ENCODE measurements around the gene LMAN2. TPM values are rescaled to one million over a fixed set of nuclear protein-coding genes. Genes with fewer than 3 reads are reported as not detected.

LMAN2 gene
- total RNA-seq, 1 donor from 2014 or later: 252 TPM

DNA sequence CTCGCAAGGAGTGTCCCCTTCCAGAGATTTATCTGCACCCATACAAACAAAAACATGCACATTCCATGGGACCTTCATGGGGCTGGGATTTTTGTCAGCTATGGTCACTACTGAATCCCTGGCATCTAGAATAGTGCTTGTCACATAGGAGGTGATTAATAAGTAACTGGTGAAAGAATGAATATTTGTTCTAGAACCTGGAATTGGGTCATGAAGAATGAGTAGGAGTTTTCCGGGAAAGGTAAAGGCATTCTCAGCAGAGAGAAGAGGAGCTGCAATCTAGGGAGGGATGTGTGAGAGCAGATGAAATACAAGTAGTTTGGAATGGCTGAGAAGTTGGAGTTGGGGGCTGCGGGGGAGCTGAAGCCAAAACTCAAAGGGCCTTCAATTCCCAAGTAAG lies 2.8 kb upstream of the LMAN2 start:
- DNase-seq (ENCODE audit: low read depth): no peak
- TF ChIP-seq, protein P1, sequence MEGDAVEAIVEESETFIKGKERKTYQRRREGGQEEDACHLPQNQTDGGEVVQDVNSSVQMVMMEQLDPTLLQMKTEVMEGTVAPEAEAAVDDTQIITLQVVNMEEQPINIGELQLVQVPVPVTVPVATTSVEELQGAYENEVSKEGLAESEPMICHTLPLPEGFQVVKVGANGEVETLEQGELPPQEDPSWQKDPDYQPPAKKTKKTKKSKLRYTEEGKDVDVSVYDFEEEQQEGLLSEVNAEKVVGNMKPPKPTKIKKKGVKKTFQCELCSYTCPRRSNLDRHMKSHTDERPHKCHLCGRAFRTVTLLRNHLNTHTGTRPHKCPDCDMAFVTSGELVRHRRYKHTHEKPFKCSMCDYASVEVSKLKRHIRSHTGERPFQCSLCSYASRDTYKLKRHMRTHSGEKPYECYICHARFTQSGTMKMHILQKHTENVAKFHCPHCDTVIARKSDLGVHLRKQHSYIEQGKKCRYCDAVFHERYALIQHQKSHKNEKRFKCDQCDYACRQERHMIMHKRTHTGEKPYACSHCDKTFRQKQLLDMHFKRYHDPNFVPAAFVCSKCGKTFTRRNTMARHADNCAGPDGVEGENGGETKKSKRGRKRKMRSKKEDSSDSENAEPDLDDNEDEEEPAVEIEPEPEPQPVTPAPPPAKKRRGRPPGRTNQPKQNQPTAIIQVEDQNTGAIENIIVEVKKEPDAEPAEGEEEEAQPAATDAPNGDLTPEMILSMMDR (conservative IDR thresholded peaks at IDR 0.05; ENCODE audit: low read depth, low read length): no peak
- H3K4me3 ChIP-seq (ENCODE audit: low read depth, low read length): no peak overlapping the region

DNA sequence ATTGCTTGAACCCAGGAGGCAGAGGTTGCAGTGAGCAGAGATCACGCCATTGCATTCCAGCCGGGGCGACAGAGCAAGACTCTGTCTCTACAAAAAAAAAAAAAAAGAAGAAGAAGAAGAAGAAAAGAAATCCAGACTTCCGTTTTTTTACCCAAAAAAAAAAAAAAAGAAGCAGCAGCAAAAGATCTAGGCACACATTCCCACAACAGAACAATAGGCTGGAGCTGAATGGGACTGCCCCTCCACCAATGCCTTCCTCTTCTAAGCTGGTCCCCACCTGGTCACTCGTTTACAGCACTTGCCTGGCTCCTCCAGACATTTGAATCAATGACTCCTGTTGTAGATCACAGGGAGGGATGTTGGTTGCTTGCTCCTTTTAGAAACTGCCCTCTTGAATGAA lies 1.6 kb upstream of the LMAN2 start:
- TF ChIP-seq, protein P1 (conservative IDR thresholded peaks at IDR 0.05; ENCODE audit: low read depth, low read length): no peak
- DNase-seq (ENCODE audit: low read depth): no peak
- H3K4me3 ChIP-seq (ENCODE audit: low read depth, low read length): no peak overlapping the region

DNA sequence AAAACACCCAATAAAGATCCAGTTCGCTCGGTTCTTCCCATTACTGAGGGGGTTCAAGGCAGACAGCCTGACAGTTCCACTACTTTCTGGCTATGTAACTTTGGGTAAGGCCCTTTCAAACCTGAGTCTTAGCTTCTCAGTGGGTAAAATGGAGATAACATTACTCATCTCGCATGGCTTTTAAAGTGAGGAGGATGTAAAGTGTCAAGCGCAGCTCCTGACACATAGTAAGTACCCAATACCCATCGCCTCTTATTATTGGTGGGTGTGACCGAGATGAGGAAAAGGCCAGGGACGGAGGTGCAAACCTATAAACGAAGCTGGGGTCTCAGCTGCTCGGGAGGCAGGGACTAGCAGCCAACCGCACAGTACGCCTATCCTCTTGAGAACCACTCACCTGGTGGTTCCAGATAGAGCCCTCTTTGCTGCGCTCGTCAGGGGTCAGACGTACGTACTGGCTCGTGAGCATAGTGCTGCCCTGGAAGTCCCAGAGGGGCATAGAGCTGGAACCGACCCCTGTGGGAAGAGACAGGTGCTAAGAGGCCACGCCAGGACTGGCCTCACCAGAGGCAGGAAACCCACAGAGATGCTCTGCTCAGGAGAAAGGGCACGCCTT lies 584 bp downstream of the LMAN2 start:
- TF ChIP-seq, protein P1 (conservative IDR thresholded peaks at IDR 0.05; ENCODE audit: low read depth, low read length): no peak
- no peak for DNase-seq (ENCODE audit: low read depth)
- peak overlapping the region; percentile 74 for H3K4me3 ChIP-seq (ENCODE audit: low read depth, low read length)

DNA sequence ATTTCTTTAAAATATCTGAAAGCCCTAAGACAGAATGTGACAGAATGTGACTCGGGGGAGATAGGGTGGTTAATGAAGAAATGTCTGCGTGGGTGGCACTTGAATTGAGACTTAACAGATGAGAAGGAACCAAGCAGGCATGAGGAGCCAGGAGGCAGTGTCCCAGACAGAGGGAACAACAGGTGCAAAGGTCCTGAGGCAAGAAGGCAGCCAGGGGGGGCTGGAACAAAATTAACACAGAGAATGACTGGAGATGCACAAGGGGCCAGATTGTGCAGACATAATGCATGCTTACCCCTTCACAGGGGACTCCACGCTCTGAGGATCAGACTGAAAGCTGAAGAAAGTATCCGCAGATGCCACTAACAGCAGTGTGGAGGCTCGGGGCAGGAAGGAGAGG lies 1.7 kb downstream of the LMAN2 start:
- peak overlapping the region; percentile 74 for H3K4me3 ChIP-seq (ENCODE audit: low read depth, low read length)
- TF ChIP-seq, protein P1 (conservative IDR thresholded peaks at IDR 0.05; ENCODE audit: low read depth, low read length): no peak
- no peak for DNase-seq (ENCODE audit: low read depth)

DNA sequence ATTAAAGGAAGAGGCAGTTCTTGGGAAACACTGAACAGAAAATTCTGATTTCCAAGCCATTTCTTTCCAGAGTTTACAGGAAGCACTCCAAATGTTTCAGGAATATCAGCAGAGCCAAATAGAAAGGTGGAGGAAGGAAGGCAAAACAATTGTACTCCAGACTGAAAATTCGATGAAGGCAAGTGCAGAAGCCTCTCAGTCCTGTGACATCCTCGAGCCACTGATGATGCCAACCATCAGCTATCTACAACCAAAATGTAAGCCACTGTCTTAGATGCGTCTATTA lies 2.2 kb downstream of the LMAN2 start:
- TF ChIP-seq, protein P1 (conservative IDR thresholded peaks at IDR 0.05; ENCODE audit: low read depth, low read length): no peak
- no peak for DNase-seq (ENCODE audit: low read depth)
- no peak overlapping the region for H3K4me3 ChIP-seq (ENCODE audit: low read depth, low read length)

DNA sequence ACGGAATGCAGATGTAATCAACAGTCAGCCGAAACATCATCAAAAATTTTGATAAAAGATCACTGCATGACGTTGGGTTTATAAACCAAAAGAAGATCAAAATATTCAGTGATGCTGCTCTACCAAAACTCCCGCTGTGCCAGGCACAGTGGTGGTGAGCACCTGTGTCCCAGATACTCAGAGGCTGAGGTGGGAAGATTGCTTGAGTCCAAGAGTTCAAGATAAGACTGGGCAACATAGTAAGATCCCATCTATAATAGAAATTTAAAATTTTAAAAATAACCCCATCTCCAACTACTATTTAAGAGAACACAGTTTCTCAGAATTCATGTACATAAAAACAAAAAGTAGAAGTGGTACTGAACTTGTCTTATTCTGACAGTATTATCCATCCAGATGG lies 3.8 kb downstream of the LMAN2 start:
- TF ChIP-seq, protein P1 (conservative IDR thresholded peaks at IDR 0.05; ENCODE audit: low read depth, low read length): no peak
- H3K4me3 ChIP-seq (ENCODE audit: low read depth, low read length): no peak overlapping the region
- no peak for DNase-seq (ENCODE audit: low read depth)

DNA sequence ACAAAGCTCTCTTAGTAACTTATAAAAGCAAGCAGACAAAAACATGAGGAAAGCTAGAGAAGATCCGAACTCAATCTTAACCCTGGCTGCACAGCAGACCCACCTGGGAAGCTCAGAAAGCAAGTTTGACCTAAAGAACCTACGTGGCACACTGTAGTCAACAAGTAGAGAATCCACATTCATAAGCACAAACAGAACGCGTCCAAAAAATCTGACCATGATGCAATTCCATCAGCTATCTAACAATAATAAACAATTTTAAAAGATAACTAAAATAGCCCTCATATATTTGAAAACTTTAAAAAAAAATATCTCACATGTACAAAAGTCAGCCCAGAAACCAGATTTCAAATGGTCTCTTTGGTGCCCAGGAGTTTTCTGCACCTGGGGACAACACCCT lies 4.6 kb downstream of the LMAN2 start:
- DNase-seq (ENCODE audit: low read depth): no peak
- TF ChIP-seq, protein P1 (conservative IDR thresholded peaks at IDR 0.05; ENCODE audit: low read depth, low read length): no peak
- no peak overlapping the region for H3K4me3 ChIP-seq (ENCODE audit: low read depth, low read length)

Data from epithelial cell of proximal tubule (primary cell).